HuH-7.5 (cell line): ENCODE measurements around the gene PAPOLA.
"Not testable (repeated sequence)": the region's sequence is repeated elsewhere in the genome, so short reads cannot be mapped to it uniquely, and the experiment has no call there.

Experiments
- DNase-seq: peaks from one replicate; pipeline ENCODE4 v3.0.0; 2011; ENCODE audit warnings: low spot score

PAPOLA gene

DNA sequence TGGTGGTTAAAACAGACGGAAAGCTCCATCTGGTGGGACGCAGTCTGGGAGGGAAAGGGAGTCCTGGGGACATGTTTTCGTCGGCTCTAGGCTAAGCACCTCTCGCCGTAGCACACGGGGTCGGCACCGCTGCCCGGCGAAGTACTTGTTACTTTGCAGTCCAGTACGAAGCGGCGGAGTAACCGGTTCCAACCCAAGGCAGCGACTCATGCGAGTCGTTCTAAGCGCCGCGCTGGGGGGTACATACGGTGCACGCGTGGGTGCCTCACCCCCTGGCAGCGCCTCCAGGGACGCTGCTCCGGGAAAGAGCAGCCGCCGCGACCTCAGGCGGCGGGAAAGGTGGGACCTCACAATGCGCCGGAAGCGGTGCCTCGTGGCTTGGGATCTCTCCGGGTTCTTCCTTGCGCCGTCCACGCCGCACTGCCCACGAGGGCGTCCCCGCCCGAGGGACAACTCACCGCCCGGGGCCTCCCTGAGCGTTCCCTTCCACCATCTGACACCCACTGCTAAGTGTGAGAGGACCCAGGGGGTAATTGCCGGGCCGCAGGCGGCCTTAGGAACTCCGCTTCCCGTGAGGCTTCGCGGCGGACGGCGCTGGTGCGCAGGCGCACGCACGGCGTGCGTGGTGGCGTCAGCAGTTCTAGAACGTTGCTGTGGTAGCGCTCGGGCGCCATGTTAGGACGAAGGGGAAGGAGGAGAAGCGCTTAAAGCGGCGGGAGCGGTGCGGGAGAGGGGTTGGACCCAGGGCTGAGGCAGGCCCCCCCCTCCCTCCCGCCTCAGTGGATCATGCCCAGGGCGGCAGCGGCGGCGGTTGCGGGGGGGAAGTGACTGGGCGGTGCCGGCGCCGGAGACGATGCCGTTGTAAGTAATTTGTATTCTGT is at the start of gene PAPOLA:
PAPOLA (plus strand) TSS at position 643 of the 881 bp plus-strand sequence; CDS start at position 854, 211 bp downstream.
- DNase-seq: peak; percentile 74

DNA sequence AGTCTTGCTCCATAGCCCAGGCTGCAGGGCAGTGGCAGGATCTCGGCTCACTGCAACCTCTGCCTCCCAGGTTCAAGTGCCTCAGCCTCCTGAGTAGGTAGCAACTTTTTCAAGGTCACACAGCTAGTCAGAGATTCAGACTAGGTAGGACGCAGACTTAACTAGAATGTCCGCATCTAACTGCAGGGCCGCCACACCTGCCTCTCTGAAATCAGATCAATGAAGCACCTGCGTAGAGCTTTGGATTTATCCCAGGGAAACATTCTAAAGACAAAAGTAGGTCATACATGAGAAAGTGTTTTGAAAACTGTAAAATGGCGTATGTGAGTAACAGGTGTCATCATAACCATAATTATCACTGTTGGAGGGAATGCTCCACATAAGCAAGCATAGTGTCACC is 49.5 kb upstream of the PAPOLA start:
- no peak for DNase-seq

- DNase-seq: no peak
Observed at GRCh38 chr14:96455588-96455987, 46.6 kb upstream of the PAPOLA start.

DNA sequence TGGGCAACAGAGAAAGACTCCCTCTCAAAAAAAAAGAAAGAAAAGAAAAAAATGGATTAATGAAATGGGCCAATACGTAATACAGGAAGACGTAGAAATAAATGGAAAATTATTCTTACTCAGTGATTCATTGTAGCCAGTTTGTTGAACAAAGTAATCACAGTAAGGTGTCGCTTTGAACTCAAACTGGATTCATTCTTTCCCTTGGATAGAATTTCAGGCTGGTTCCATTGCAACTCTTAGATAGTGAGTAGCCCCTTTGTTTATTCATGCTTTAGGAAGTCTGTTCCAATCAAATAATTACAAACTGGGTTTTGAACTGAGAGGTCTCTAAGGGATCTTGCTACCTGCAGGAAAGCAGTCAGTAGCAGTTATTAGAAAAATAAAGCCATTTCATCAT is 42.3 kb upstream of the PAPOLA start:
- DNase-seq: no peak

- DNase-seq: peak; percentile 50
Observed at GRCh38 chr14:96461950-96462798, 40.0 kb upstream of the PAPOLA start.

DNA sequence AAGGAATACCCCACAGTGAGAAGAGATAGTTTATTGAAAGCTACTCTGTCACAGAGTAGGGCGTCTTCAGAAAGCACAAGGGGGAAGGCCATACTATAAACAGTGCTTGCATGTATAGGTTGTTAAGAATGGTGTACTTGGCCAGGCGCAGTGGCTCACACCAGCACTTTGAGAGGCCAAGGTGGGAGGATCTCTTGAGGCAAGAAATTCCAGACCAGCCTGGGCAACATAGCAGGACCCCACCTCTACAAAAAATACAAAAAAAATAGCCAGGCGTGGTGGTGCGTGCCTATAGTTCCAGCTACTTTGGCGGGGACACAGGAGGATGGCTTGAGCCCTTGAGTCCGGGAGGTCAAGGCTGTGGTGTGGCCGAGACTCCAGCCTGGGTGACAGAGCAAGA is 38.0 kb upstream of the PAPOLA start:
- no peak for DNase-seq

DNA sequence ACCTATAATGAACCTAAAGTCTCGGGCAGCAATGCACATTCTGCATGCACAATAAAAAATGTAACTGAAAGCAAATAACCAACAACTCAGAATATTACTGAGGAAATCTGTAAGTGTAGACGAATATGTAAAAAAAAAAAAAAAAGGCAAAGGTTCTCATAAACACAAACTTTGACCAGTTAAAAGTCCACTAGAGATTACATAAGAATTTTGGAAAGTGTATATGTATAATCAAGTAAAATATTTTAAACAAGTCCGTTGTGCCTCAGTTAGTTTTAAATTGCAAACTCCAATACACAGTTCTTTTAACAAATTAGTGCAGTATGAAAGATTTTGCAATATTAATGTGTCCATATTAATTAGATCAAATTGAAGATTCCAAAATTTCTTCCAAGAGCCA is 35.3 kb upstream of the PAPOLA start:
- DNase-seq: no peak

DNA sequence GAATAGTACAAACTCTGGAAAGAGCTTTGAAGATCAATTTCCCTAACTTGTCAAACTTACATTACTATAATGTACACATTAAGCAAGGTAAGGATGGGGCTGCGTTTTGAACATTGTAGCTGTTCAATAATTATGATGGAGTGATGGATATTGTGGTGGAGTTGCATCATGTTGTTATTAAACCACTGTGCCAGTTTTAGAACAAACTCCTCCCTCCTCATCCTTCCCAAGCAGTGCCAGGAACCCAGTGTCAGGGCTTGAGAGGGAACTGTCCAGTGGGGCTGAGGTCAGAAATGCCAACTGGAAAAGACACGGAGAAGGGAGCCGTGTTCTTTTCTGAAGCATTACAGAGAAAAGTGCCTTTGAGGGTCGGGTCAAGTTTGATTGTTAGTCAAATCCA is 31.9 kb upstream of the PAPOLA start:
- no peak for DNase-seq

- DNase-seq: not testable (repeated sequence)
Observed at GRCh38 chr14:96470967-96471366, 31.2 kb upstream of the PAPOLA start.

GRCh38 chr14:96478119-96478518 is 24.1 kb upstream of the PAPOLA start:
- no peak for DNase-seq

GRCh38 chr14:96479435-96480146 is 22.6 kb upstream of the PAPOLA start:
- no peak for DNase-seq

DNA sequence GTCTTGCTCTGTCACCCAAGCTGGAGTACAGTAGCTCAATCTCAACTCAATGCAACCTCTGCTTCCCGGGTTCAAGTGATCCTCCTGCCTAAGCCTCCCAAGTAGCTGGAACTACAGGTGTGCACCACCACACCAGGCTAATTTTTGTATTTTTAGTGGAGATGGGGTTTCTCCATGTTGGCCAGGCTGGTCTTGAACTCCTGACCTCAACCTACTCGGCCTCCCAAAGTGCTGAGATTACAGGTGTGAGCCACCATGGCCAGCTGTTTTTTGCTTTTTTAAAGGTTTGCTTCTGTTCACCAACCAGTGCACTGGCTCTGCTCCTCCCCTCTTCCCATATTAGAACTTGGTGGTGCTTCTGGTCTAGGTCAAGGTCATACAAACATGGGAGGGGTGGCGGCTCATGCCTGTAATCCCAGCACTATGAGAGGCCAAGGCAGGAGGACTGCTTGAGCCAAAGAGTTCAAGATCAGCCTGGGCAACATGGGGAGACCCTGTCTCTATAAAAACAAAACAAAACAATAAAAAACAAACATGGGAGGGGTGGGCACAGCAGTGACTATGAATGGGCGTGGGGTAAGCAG is 20.4 kb upstream of the PAPOLA start:
- DNase-seq: no peak

DNA sequence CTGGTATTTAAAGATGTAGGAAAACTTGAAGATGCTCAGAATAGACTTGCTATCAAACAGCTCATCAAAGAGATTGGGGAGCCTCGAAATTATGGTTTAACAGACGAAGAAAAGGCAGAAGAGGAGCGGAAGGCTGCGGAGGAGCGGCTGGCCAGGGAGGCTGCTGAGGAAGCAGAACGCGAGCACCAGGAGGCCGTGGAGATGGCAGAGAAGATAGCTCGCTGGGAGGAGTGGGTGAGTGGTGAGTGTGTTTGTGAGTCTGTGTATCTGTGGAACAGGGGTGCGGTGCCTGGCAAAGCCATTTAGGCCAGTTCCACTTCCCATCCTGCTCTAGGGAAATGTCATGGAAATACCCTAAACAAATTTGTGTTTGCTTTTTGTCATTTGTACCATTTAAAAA is 19.2 kb upstream of the PAPOLA start:
- no peak for DNase-seq

- no peak for DNase-seq
Observed at GRCh38 chr14:96484399-96484798, 17.8 kb upstream of the PAPOLA start.

DNA sequence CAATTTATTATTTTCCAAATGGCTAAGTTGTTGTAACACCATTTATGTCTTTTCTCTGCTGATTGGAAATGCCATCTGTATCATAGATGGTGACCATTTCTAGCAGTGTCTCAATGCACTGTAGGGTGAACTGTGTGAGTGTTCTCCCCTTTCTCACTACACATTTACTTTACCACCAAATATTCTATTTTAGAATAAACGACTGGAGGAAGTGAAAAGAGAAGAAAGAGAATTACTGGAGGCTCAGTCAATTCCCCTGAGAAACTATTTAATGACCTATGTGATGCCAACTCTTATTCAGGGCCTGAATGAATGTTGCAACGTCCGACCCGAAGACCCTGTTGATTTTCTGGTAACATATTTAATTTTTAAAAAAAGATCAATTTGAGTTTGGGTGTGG is 15.5 kb upstream of the PAPOLA start:
- DNase-seq: no peak

- DNase-seq: no peak
Observed at GRCh38 chr14:96489327-96489726, 12.9 kb upstream of the PAPOLA start.

- no peak for DNase-seq
Observed at GRCh38 chr14:96493178-96493577, 9.0 kb upstream of the PAPOLA start.

- no peak for DNase-seq
Observed at GRCh38 chr14:96494331-96494730, 7.9 kb upstream of the PAPOLA start.

DNA sequence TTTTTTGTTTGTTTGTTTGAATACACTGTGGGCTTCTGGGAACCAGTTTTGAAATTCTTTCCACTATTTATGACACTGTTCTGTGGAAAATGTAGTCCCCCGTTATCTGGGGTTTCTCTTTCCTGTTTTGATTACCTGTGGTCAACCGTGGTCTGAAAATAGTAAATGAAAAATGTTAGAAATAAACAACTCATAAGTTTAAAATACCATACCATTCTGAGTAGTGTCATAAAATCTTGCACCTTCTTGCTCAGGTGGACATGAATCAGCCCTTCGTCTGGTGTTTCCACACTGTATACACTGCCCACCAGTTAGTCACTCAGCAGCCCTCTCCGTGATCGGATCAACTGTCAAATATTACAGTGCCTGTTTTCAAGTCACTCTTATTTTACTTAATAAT is 5.1 kb upstream of the PAPOLA start:
- no peak for DNase-seq

GRCh38 chr14:96497586-96497985 is 4.6 kb upstream of the PAPOLA start:
- DNase-seq: no peak

- no peak for DNase-seq
Observed at GRCh38 chr14:96501217-96501739, 904 bp upstream of the PAPOLA start.
